GM18909 (cell line): ENCODE data around the gene ENOX1.

Source experiments
- ATAC-seq: cut with Tn5 transposase; IDR thresholded peaks from one replicate; pipeline ENCODE4 v1.9.1; 2021; ENCODE audit warnings: mild to moderate bottlenecking; ENCODE audit not compliant: unreplicated experiment, poor library complexity

The ENOX1 gene

DNA sequence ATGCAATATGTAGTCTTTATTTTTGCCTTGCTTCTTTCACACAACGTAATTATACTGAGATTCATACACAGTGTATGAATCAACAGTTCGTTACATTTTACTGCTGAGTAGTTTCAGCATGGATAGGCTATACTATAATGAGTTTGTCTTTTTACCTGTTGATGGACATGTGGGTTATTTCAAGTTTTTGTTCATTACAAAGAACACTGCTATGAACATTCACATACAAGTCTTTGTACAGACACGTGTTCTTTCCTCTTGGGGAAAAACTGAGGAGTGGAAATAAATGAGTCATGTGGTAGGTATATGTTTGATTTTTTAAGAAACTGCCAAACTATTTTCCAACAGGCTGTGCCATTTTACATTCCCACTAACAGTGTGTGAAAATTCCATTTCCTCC is 35.1 kb downstream of the ENOX1 start:
- ATAC-seq, result no peak

- ATAC-seq, result no peak
Measured at GRCh38 chr13:43749503-43749902, 37.3 kb downstream of the ENOX1 start.

GRCh38 chr13:43744261-43745031 is 42.3 kb downstream of the ENOX1 start:
- no peak for ATAC-seq

DNA sequence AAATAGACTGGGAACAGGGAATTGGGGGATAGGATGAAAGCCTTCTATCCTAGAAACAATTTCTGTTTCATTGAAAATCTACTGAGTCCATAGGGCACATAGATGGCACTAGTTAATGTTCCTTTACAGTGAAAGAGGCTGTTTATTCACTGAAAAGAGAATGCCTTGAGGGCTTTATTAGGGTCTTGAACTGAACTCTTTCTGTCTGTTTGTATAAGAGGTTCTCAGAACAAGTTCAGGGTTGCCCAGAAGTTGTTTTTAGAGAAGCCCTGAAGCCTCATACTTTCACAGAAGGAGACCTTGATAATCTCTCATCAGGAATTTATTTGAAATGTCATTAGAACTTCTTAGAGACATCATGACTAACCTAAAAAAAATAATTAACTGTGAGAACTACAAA is 43.9 kb downstream of the ENOX1 start:
- ATAC-seq, result no peak

DNA sequence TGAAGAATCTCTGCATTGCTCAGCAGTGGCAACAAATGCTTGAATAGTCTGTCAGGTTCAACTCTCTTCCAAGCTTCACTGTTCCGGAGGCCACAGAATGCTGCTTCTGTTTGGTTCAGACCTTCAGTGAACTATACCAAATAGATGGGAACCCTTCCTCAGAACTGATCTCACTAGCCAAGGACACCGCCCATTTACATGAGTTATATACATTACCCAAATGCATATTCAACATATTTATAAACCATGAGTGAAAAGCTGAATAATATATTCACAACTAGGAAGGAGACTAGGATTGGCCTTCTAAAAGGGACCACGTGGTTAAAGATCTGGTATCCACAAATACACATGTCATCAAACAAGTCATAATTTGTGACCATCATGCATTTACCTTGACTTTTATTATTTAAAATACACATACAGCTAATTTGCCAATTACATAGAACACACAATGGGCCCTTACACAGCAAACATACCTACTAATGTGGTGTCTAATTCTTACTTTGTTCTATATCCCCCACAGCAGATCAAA is 49.3 kb downstream of the ENOX1 start:
- ATAC-seq, result no peak

- no peak for ATAC-seq
Measured at GRCh38 chr13:43732726-43733125, 54.0 kb downstream of the ENOX1 start.

DNA sequence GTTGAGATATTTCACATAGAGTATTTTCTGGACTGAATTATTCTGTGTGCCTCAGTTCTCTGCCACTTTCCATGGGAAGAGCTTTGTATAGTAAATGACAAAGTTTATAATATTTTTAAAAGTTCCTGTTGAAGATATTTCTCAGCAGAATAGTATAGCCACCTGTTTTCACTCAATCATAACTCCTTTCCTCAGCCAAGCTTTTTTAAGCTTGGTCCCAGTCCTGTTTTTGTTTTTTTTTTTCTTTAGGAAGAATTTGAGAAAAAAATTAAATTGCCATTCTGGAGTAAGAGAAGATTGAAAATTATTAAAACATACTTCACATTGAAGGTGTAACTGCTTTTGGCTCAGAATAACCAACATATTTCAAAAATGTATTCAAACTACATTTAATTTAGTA is 55.5 kb downstream of the ENOX1 start:
- no peak for ATAC-seq

DNA sequence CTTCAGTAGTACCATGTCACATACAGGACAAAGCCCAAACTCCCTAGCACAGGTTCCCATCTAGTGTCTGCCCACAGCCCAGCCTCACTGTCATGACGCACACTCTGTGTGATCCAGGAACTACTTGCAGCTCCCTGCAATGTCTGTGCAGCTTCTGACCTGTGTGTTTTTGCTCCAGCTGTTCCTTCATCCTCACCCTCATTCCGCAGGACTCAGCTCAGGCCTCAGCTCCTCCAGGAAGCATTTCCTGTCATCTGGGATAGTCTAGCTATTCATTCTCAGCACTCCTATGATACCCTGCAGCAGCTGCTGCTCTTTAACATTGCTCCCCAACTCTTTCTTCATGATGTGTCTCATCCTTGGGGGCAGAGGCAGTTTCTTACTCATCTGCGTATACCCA is 56.1 kb downstream of the ENOX1 start:
- ATAC-seq, result no peak

DNA sequence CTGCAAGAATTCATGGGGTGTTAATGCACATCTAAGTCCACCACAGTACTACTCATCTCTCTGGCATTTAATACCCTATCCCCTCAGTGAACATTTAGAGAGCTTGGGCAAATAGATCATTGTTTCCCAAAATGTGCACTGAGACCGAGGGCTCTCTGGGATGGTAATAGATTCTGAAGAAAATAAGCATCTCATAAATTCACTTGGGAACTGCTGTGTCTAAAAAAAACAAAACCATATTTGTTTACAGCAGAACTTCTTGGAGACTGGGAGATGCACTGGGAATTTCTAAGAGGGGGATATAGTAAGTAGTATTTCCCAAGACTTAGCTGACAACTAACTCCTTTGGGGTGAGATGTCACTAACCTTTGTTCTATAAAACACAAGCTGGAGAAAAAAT is 58.4 kb downstream of the ENOX1 start:
- ATAC-seq, result no peak

GRCh38 chr13:43727856-43728255 is 58.9 kb downstream of the ENOX1 start:
- no peak for ATAC-seq

DNA sequence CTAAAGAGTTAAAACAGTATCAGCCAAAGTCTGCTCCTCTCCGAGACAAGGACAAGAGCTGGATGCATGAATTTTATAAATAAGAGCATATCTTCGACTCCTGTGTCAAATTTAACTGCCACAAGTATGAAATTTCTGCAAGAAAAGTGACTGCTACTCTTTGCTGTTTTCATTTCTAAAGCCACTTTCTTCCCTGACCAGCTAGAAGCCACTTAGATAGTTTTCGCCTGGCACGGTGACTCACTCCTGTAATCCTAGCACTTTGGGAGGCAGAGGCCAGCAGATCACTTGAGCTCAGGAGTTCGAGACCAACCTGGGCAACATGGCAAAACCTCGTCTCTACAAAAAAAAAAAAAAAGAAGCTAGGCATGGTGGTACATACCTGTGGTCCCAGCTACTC is 61.3 kb downstream of the ENOX1 start:
- ATAC-seq, result no peak

GRCh38 chr13:43720780-43721397 is 65.9 kb downstream of the ENOX1 start:
- no peak for ATAC-seq

- no peak for ATAC-seq
Measured at GRCh38 chr13:43698758-43699157, 88.0 kb downstream of the ENOX1 start.

DNA sequence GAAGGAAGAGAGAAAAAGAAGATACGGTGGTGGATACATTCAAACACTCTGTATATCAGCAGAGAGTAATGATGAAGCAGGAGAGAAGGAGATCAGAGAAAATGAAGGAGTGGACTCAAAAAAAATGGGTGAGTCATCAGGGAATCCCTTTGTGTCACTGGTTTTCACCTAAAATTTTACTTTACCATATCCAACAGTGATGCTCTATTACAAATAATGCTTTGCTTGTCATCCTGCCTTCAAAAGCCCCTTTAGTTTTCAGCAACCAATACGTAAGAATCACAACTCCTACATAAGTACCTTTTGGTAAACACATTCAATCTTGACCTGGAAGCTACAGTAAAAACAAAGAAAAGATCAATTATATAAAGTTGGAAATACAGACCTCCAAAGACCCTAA is 88.8 kb downstream of the ENOX1 start:
- no peak for ATAC-seq

DNA sequence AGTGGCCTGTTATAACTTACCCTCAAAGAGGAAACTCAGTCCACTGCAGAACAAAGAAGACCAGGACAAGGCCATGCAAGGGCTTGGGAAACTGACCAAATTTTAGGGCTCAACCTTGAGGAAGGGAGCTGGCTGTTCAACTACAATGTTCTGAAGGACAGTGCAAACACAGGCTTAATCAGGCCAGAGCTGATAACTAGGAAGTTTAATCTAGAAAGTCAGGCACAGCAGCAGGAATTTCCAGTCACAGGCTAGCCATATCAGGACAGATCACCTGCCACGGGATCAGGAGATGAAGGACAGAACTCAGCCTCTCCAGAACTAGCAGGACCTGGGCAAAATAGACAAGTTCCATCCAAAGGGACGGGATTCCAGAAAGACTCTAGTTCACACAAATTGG is 89.4 kb downstream of the ENOX1 start:
- no peak for ATAC-seq

- no peak for ATAC-seq
Measured at GRCh38 chr13:43694146-43694664, 92.6 kb downstream of the ENOX1 start.

GRCh38 chr13:43693639-43694038 is 93.1 kb downstream of the ENOX1 start:
- ATAC-seq, result no peak

GRCh38 chr13:43688227-43688907 is 98.4 kb downstream of the ENOX1 start:
- no peak for ATAC-seq

- ATAC-seq, result no peak
Measured at GRCh38 chr13:43687038-43687437, 99.7 kb downstream of the ENOX1 start.

GRCh38 chr13:43686557-43686956 is 100.2 kb downstream of the ENOX1 start:
- ATAC-seq, result no peak
